Measurements from ENCODE around the gene MED12L. TPM values are rescaled to one million over a fixed set of nuclear protein-coding genes. Genes with fewer than 3 reads are reported as not detected.

Gene MED12L
- total RNA-seq, 1 experiment from 2014 or later, result 14.9 TPM

- Histone ChIP-seq H3K79me2 (ENCODE audit: insufficient read depth, low read length) (no peaks in the 10 kb centered on the region), H3K18ac (ENCODE audit: insufficient read length, low read depth, low read length) (no peak overlapping the region), H3K9ac (ENCODE audit: extremely low read depth, insufficient read length, low read length) (no peak overlapping the region), H3K27me3 (ENCODE audit: insufficient read depth, low read length) (no peaks in the 10 kb centered on the region), H3K4me1 (ENCODE audit: insufficient read depth, low read length) (no peaks in the 10 kb centered on the region), H3T11ph (ENCODE audit: low read length) (no peak overlapping the region), H3K4me2 (ENCODE audit: insufficient read depth, insufficient read length, low read length) (no peak overlapping the region), H4K91ac (ENCODE audit: insufficient read length, low read depth, low read length) (no peak overlapping the region), H2BK12ac (ENCODE audit: insufficient read length, low read depth, low read length) (no peak overlapping the region), H3K23me2 (ENCODE audit: insufficient read length, low read depth, low read length, poor library complexity, severe bottlenecking) (no peaks in the 10 kb centered on the region), H3K4ac (ENCODE audit: low read depth, low read length) (no peak overlapping the region), H3K14ac (ENCODE audit: insufficient read depth, low read length) (no peak overlapping the region), H3K27ac (ENCODE audit: insufficient read length, low read depth, low read length) (no peak overlapping the region), H3K9me3 (ENCODE audit: control insufficient read depth, low read depth, low read length) (no peaks in the 10 kb centered on the region), H2BK5ac (ENCODE audit: insufficient read length, low read length) (no peak overlapping the region), H2BK20ac (ENCODE audit: low read depth, low read length, poor library complexity, severe bottlenecking) (no peak overlapping the region), H2BK120ac (ENCODE audit: low read depth, low read length, poor library complexity, severe bottlenecking) (no peak overlapping the region), H4K5ac (ENCODE audit: insufficient read length, low read depth, low read length) (no peak overlapping the region), H3K23ac (ENCODE audit: insufficient read length, low read depth, low read length) (no peak overlapping the region), H4K8ac (replicated peaks; ENCODE audit: insufficient read length, low read depth, low read length) (no peak overlapping the region), H3K56ac (ENCODE audit: insufficient read length, low read depth, low read length) (no peak overlapping the region), H4K20me1 (ENCODE audit: control insufficient read depth, insufficient read depth, insufficient read length) (no peaks in the 10 kb centered on the region), H2AFZ (ENCODE audit: low read length) (no peak overlapping the region), H3K79me1 (ENCODE audit: insufficient read depth, low read depth, low read length, poor library complexity, severe bottlenecking) (no peaks in the 10 kb centered on the region), H2AK5ac (ENCODE audit: insufficient read length, low read length) (no peak overlapping the region), H2BK15ac (ENCODE audit: low read depth, low read length) (no peak overlapping the region)
- TF ChIP-seq CTCF (conservative IDR thresholded peaks at IDR 0.05), result no peak
- peaks cover 0 to 4% (median 3%) of the 10 kb centered on the region in 3 experiments; a peak in 3 of 7 replicates for H3K36me3 Mint-ChIP-seq (ENCODE audit: insufficient read depth in 1 of 3, low read depth in 3 of 3)
- H3K4me3 Mint-ChIP-seq, result no peak overlapping the region
- no peak overlapping the region for H3K27ac Mint-ChIP-seq
- H3K4me1 Mint-ChIP-seq, result no peaks in the 10 kb centered on the region
- DNase-seq, result no peak
- H3K9me3 Mint-ChIP-seq, result no peaks in the 10 kb centered on the region
- no CpG with 5 or more reads among the region's 5 CpGs for WGBS (ENCODE audit: extremely low coverage, insufficient read length, low lambda C conversion rate)
- no peaks in the 10 kb centered on the region for H3K27me3 Mint-ChIP-seq (ENCODE audit: low read depth)
Observed at GRCh38 chr3:151198849-151199248, 113.4 kb downstream of the MED12L start.

All from H9 (cell line).